Suprapubic skin (tissue), 4 donors: ENCODE results near the gene CUEDC1. TPM values are rescaled to one million over a fixed set of nuclear protein-coding genes. Genes with fewer than 3 reads are reported as not detected.

ENCODE experiments used
- DNase-seq, 2 donors: peaks; one replicate each; pipeline ENCODE4 v3.0.0-alpha.2; 2019; ENCODE audit warnings: low spot score in 2 of 2
- H3K27ac ChIP-seq: fragments of 200-600 bp; sonication (generic); one replicate; pipeline ENCODE4 v1.5.1; 2019
- H3K27me3 ChIP-seq: fragments of 200-600 bp; sonication (generic); one replicate; pipeline ENCODE4 v1.5.1; 2019
- H3K36me3 ChIP-seq: fragments of 200-600 bp; sonication (generic); one replicate; pipeline ENCODE4 v1.5.1; 2019
- H3K4me1 ChIP-seq: fragments of 200-600 bp; sonication (generic); one replicate; pipeline ENCODE4 v1.5.1; 2019
- H3K4me3 ChIP-seq: fragments of 200-600 bp; sonication (generic); one replicate; pipeline ENCODE4 v1.5.1; 2019; ENCODE audit warnings: mild to moderate bottlenecking
- H3K9me3 ChIP-seq: fragments of 200-600 bp; sonication (generic); one replicate; pipeline ENCODE4 v1.5.1; 2019
- EP300 ChIP-seq: sonication (generic); formaldehyde crosslinking; IDR thresholded peaks from one replicate; pipeline ENCODE4 v1.6.1; 2017; ENCODE audit warnings: antibody characterized with exemption
- POLR2A ChIP-seq, 2 donors: fragments of 450-650 bp; IDR thresholded peaks; one replicate each; pipeline ENCODE4 v1.6.1; 2017; ENCODE audit warnings: antibody characterized with exemption in 2 of 2, mild to moderate bottlenecking in 2 of 2, moderate library complexity in 2 of 2
- POLR2AphosphoS5 ChIP-seq, 3 donors: sonication (generic); formaldehyde crosslinking; IDR thresholded peaks; one replicate each; pipeline ENCODE4 v1.6.1; 2017; ENCODE audit warnings: antibody characterized with exemption in 3 of 3
- WGBS: methylation state at CpG from one replicate; pipeline ENCODE4 v1.1.5; 2018; 5-methylcytosine and 5-hydroxymethylcytosine counted together
- total RNA-seq, 4 donors: library from RNA; depleted of rRNA; stranded (reverse); fragments of >200 nt; gene quantifications; one replicate each; pipeline ENCODE4 v1.1.0, GENCODE V29; 2016
- TF ChIP-seq, protein P1 (sequence below), 2 donors: fragments of 200-600 bp in 1 of 2; fragments of 450-650 bp in 1 of 2; sonication (generic) in 1 of 2; IDR thresholded peaks; one replicate each; pipeline ENCODE4 v1.5.1; 2016 to 2019; ENCODE audit warnings: antibody characterized with exemption in 2 of 2, mild to moderate bottlenecking in 1 of 2, moderate library complexity in 1 of 2

The CUEDC1 gene
- total RNA-seq, 4 donors from 2014 or later = 5.1 to 34.2 (median 12.8) TPM

DNA sequence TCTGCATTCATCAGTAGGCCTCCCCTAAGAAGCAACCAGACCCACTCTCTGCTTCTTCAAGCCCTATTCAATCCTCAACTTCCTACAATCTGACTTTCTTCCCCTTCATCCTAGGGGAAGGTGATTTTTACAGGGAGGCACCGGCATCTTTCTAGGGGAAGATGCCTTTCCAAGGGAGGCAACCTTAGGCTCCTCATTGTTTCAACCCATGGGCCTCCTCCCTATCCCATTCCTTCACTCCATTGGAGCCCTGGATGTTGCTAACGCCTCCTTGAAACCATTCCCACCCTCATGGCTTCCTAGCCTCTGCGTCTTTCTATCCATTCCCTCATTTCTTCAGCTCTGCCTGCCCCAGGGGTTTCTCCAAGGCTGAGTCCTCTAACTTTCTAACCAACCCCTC is 2.7 kb upstream of the CUEDC1 start:
- Histone ChIP-seq H3K4me3 (no peak overlapping the region), H3K27ac (no peak overlapping the region), H3K27me3 (no peaks in the 10 kb centered on the region), H3K36me3 (no peaks in the 10 kb centered on the region), H3K4me1 (peaks cover 27% of the 10 kb centered on the region), H3K9me3 (no peaks in the 10 kb centered on the region)
- WGBS = 89% methylated on average over 3 of the region's 3 CpGs
- peak in 1 of 2 donors; percentile 15 for DNase-seq
- TF ChIP-seq POLR2A (IDR thresholded peaks at IDR 0.05) = no peak
- TF ChIP-seq EP300 = no peak
- TF ChIP-seq, protein P1, sequence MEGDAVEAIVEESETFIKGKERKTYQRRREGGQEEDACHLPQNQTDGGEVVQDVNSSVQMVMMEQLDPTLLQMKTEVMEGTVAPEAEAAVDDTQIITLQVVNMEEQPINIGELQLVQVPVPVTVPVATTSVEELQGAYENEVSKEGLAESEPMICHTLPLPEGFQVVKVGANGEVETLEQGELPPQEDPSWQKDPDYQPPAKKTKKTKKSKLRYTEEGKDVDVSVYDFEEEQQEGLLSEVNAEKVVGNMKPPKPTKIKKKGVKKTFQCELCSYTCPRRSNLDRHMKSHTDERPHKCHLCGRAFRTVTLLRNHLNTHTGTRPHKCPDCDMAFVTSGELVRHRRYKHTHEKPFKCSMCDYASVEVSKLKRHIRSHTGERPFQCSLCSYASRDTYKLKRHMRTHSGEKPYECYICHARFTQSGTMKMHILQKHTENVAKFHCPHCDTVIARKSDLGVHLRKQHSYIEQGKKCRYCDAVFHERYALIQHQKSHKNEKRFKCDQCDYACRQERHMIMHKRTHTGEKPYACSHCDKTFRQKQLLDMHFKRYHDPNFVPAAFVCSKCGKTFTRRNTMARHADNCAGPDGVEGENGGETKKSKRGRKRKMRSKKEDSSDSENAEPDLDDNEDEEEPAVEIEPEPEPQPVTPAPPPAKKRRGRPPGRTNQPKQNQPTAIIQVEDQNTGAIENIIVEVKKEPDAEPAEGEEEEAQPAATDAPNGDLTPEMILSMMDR (IDR thresholded peaks at IDR 0.05) = no peak
- TF ChIP-seq POLR2AphosphoS5 (IDR thresholded peaks at IDR 0.05) = no peak

DNA sequence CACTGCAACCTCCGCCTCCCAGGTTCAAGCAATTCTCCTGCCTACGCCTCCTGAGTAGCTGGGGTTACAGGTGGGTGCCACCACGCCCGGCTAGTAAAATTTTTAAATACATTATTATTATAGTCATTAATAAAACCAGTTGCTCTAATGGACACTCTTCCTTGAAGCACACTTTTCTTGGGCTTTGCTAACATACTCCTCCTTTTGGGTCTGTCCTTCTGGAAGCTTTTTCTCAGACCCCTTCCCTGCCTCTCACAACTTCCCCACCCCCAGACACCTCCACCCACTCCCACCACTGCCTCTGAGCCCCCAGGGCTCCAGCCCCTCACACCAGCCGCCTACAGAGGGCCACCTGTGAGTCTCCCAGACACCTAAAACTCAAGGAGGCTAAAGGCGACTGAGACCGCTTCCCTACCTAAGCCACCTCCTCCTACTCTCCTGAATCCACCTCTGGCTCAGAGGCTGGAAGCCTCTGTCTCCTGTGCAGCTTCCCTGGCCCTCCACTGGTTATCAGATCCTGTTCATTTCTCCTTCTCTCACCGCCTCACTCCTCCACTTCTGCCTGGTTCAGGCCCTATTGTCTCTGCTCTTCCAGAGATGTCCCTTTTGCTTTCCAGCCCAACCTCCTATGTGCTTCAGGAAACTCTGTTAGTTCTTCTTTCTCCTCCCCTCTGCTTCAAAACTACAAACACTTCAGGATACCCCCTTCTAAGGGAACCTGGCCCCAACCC is 2.1 kb upstream of the CUEDC1 start:
- H3K4me3 ChIP-seq = no peak overlapping the region
- H3K4me1 ChIP-seq = peaks cover 30% of the 10 kb centered on the region
- no peaks in the 10 kb centered on the region for H3K9me3 ChIP-seq
- 98% methylated on average over 8 of the region's 8 CpGs for WGBS
- H3K27me3 ChIP-seq = no peaks in the 10 kb centered on the region
- DNase-seq = peak; percentile 25 to 59
- TF ChIP-seq, protein P1 (IDR thresholded peaks at IDR 0.05) = no peak
- TF ChIP-seq POLR2A (IDR thresholded peaks at IDR 0.05) (no peak), EP300 (no peak)
- no peaks in the 10 kb centered on the region for H3K36me3 ChIP-seq
- no peak overlapping the region for H3K27ac ChIP-seq

DNA sequence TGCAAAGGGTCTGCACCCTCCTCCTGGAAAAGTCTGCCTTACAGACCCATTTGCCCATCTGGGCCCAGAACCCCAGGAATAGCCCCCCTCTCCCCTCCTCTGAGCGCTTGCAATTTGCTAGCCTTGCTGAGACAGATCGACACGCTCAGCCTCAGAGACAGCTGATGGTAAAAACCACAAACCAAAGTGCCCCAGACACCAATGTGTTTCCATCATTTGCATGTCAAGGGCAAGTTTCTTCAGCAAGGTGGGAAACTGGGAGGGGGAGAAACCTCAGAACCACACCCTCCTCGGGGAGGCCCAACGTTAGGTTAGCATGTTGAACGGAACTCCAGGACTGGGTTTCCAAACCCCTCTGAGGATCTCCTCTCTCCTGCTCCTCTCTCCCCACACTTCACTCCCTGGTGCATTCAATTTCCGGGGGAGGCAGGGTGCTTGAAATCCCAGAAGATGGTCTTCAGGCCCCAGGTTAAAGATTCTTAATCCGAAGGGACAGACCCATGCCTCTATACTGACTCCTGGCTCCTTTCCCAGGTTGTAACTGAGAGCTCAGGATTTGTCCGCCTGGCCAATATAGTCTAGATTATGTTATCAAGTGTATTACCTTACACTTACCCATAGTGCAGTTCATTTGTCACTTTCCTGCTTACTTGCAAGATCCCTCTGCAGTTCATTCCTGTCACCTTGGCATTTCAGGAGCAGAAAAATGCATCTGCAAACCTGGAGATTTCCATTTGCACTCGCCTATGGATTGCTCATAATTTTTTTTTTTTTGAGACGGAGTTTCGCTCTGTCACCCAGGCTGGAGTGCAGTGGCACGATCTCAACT is 1.3 kb upstream of the CUEDC1 start:
- peak; percentile 35 to 60 for DNase-seq
- Histone ChIP-seq H3K9me3 (no peaks in the 10 kb centered on the region), H3K27ac (no peak overlapping the region), H3K27me3 (no peaks in the 10 kb centered on the region), H3K4me3 (no peak overlapping the region), H3K36me3 (no peaks in the 10 kb centered on the region), H3K4me1 (peaks cover 30% of the 10 kb centered on the region)
- TF ChIP-seq EP300 (no peak), POLR2AphosphoS5 (IDR thresholded peaks at IDR 0.05) (no peak), POLR2A (IDR thresholded peaks at IDR 0.05) (no peak)
- TF ChIP-seq, protein P1 (IDR thresholded peaks at IDR 0.05) = no peak
- WGBS = 73% methylated on average over 13 of the region's 13 CpGs

DNA sequence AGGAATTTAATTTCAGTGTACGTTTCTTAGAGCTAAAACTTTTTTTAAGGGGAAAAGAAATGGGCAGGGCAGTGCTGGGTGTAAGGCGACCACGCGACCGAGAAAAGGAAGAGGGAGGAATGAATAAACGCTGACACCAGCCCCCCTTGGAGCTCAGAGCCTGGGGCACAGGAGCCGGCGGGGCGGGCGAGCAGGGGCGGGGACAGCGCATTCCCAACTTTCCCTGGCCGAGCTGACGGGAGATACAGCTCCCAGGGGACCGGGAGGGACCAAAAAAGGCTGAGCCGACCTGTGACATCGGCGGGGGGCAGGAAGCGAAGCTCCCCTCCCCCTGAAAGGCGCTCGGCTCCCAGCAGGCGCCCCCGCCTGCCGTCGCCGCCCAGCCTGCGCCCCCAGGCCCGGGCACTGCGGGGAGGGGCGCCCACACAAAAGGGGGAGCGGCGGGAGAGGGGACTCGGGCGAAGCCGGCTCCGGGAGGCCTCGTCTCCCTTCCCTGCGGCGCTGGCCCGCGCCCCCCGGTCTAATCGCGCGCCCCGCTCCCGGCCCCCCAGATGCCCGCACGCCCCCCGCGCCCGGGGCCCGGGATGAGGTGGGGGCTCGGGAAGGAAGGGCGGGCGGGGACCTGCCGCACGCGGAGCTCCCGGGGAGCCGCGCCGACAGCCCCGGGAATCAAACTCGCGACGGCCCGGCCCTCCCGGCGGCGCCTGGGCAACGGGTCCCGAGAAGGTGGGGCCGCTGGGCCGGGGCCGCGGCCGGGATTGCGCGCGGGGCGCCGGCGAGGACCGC is 622 bp downstream of the CUEDC1 start:
- no peaks in the 10 kb centered on the region for H3K9me3 ChIP-seq
- no peaks in the 10 kb centered on the region for H3K27me3 ChIP-seq
- TF ChIP-seq, protein P1 (IDR thresholded peaks at IDR 0.05) = no peak
- TF ChIP-seq EP300 = no peak
- no peak for TF ChIP-seq POLR2A (IDR thresholded peaks at IDR 0.05)
- TF ChIP-seq POLR2AphosphoS5 (IDR thresholded peaks at IDR 0.05) = no peak
- H3K4me1 ChIP-seq = peaks cover 47% of the 10 kb centered on the region
- peak overlapping the region; percentile 97 for H3K27ac ChIP-seq
- peak overlapping the region; percentile 82 for H3K4me3 ChIP-seq
- H3K36me3 ChIP-seq = no peaks in the 10 kb centered on the region
- DNase-seq = peak; percentile 90 to 92
- WGBS = 5% methylated on average over 15 of the region's 85 CpGs
